HCT116 (cell line): ENCODE data around the gene CADPS2. TPM values are rescaled to one million over a fixed set of nuclear protein-coding genes. Genes with fewer than 3 reads are reported as not detected.

Source experiments
- ATAC-seq: fragments of 200-7000 bp; cut with Tn5 transposase; 2 replicates; pipeline ENCODE4 v1.9.1; 2020; ENCODE audit warnings: mild to moderate bottlenecking, moderate library complexity
- BruUV-seq: library from RNA; stranded (reverse); fragments of 400-500 nt; replicated peaks from 2 replicates; lab custom pipeline; 2021; lab: Mats Ljungman, UMichigan
- CTCF ChIA-PET: fragments of 300-600 bp; sonication (Branson Sonifier 250); formaldehyde crosslinking; loops from one replicate; lab custom pipeline; 2021; ENCODE audit warnings: antibody characterized with exemption; lab: Charles Lee
- POLR2A ChIA-PET: fragments of 300-600, 350-600 bp; sonication (Branson Sonifier 250); formaldehyde crosslinking; loops from one replicate; lab custom pipeline; 2021; ENCODE audit warnings: antibody characterized with exemption; lab: Charles Lee
- RAD21 ChIA-PET, 2 experiments: fragments of 300-600 bp; sonication (Branson Sonifier 250); formaldehyde crosslinking; loops; one replicate each; lab custom pipeline; 2023; ENCODE audit warnings: low total read pairs in 2 of 2; ENCODE audit not compliant: uncharacterized antibody in 2 of 2, unreplicated experiment in 2 of 2, low non-redundant PET in 1 of 2; lab: Charles Lee
- DNase-seq: peaks from one replicate; pipeline ENCODE4 v3.0.0-alpha.2; 2010; ENCODE audit warnings: low read depth, low spot score
- H2AFZ ChIP-seq: fragments of 200-600 bp; shearing (Covaris generic), sonication (generic); 2 replicates; pipeline ENCODE4 v1.6.1; 2017; ENCODE audit warnings: low read depth, mixed run types, mixed read lengths, antibody characterized with exemption, low read length; ENCODE audit not compliant: poor library complexity, severe bottlenecking
- H3K27ac ChIP-seq: 2 replicates; pipeline ENCODE4 v1.5.1; 2012; ENCODE audit warnings: low read depth, low read length
- H3K27me3 ChIP-seq: fragments of 200-600 bp; sonication (generic); 2 replicates; pipeline ENCODE4 v1.6.1; 2016; ENCODE audit warnings: mixed run types, low read length, mixed read lengths; ENCODE audit not compliant: insufficient read depth
- H3K36me3 ChIP-seq, 2 experiments: fragments of 200-500 bp in 1 of 2; fragments of 200-600 bp in 1 of 2; sonication (Bioruptor generic) in 1 of 2; sonication (generic) in 1 of 2; 2 replicates each; pipeline versions ENCODE4 v1.5.1 to v1.6.1; 2014 to 2016; ENCODE audit warnings: low read length in 2 of 2, inconsistent platforms in 1 of 2, mixed read lengths in 1 of 2, mixed run types in 1 of 2; ENCODE audit not compliant: insufficient read depth in 2 of 2, control insufficient read depth in 1 of 2
- H3K4me1 ChIP-seq, 2 experiments: fragments of 200-600 bp in 1 of 2; sonication (generic) in 1 of 2; 2 replicates each; pipeline versions ENCODE4 v1.5.1 to v1.6.1; 2012 to 2017; ENCODE audit warnings: low read length in 2 of 2, inconsistent platforms in 1 of 2, mild to moderate bottlenecking in 1 of 2, mixed read lengths in 1 of 2, mixed run types in 1 of 2, moderate library complexity in 1 of 2; ENCODE audit not compliant: insufficient read depth in 2 of 2, control insufficient read depth in 1 of 2
- H3K4me2 ChIP-seq: fragments of 200-600 bp; sonication (generic); 2 replicates; pipeline ENCODE4 v1.6.1; 2017; ENCODE audit warnings: mixed run types, low read length, mixed read lengths
- H3K4me3 ChIP-seq, 2 experiments: fragments of 200-600 bp in 1 of 2; sonication (generic) in 1 of 2; replicated peaks in 1 of 2; 2 replicates each; pipeline ENCODE4 v1.5.1; 2011 to 2016; ENCODE audit warnings: low read length in 2 of 2, control low read depth in 1 of 2, low read depth in 1 of 2, mild to moderate bottlenecking in 1 of 2, mixed read lengths in 1 of 2, mixed run types in 1 of 2
- H3K79me2 ChIP-seq: fragments of 200-600 bp; sonication (generic); 2 replicates; pipeline ENCODE4 v1.6.1; 2017; ENCODE audit warnings: mild to moderate bottlenecking, mixed run types, low read length, moderate library complexity, mixed read lengths; ENCODE audit not compliant: insufficient read depth
- H3K9ac ChIP-seq: fragments of 200-600 bp; sonication (generic); 2 replicates; pipeline ENCODE4 v1.6.1; 2016; ENCODE audit warnings: low read length, mixed read lengths
- H3K9me2 ChIP-seq: fragments of 200-600 bp; sonication (generic), shearing (Covaris generic); 2 replicates; pipeline ENCODE4 v1.6.1; 2017; ENCODE audit warnings: mixed run types, mild to moderate bottlenecking, moderate library complexity; ENCODE audit not compliant: insufficient read depth
- H3K9me3 ChIP-seq, 2 experiments: fragments of 200-500 bp in 1 of 2; fragments of 200-600 bp in 1 of 2; sonication (Bioruptor generic) in 1 of 2; sonication (generic) in 1 of 2; 2 replicates each; pipeline ENCODE4 v1.6.1; 2014 to 2017; ENCODE audit warnings: low read length in 2 of 2, mixed read lengths in 2 of 2, inconsistent platforms in 1 of 2, low read depth in 1 of 2, mild to moderate bottlenecking in 1 of 2, mixed run types in 1 of 2, moderate library complexity in 1 of 2; ENCODE audit not compliant: control insufficient read depth in 1 of 2, insufficient read depth in 1 of 2
- H4K20me1 ChIP-seq: fragments of 200-600 bp; sonication (generic), shearing (Covaris generic); 2 replicates; pipeline ENCODE4 v1.6.1; 2017; ENCODE audit warnings: mixed run types, mild to moderate bottlenecking, moderate library complexity; ENCODE audit not compliant: insufficient read depth
- ATF3 ChIP-seq: IDR thresholded peaks from 2 replicates; pipeline ENCODE4 v1.6.1; 2012
- CBX3 ChIP-seq: IDR thresholded peaks from 2 replicates; pipeline ENCODE4 v1.6.1; 2012; ENCODE audit warnings: low read depth
- CEBPB ChIP-seq: IDR thresholded peaks from 2 replicates; pipeline ENCODE4 v1.6.1; 2012; ENCODE audit warnings: low read depth
- CTCF ChIP-seq, 3 experiments: fragments of 200-600 bp in 1 of 3; sonication (generic) in 1 of 3; IDR thresholded peaks in 2 of 3; conservative IDR thresholded peaks in 1 of 3; 2 replicates each; pipeline ENCODE4 v1.5.1; 2012 to 2017; ENCODE audit warnings: low read depth in 2 of 3, low read length in 2 of 3, antibody characterized with exemption in 1 of 3, borderline replicate concordance in 1 of 3, control low read depth in 1 of 3, mild to moderate bottlenecking in 1 of 3, mixed read lengths in 1 of 3, mixed run types in 1 of 3, moderate library complexity in 1 of 3; ENCODE audit not compliant: insufficient read depth in 1 of 3
- EGR1 ChIP-seq: IDR thresholded peaks from 2 replicates; pipeline ENCODE4 v1.6.1; 2012; ENCODE audit warnings: low read depth
- ELF1 ChIP-seq: IDR thresholded peaks from 2 replicates; pipeline ENCODE4 v1.6.1; 2012; ENCODE audit warnings: low read depth, borderline replicate concordance
- EZH2 ChIP-seq: fragments of 200-600 bp; sonication (generic); IDR thresholded peaks from 2 replicates; pipeline ENCODE4 v1.6.1; 2017; ENCODE audit warnings: antibody characterized with exemption, mixed run types
- JUND ChIP-seq: IDR thresholded peaks from 2 replicates; pipeline ENCODE4 v1.6.1; 2012
- POLR2A ChIP-seq: IDR thresholded peaks from 2 replicates; pipeline ENCODE4 v1.7.0; 2011; ENCODE audit warnings: borderline replicate concordance; ENCODE audit not compliant: insufficient read depth, insufficient read length; ENCODE audit errors: extremely low read depth
- POLR2AphosphoS5 ChIP-seq: IDR thresholded peaks from 2 replicates; pipeline ENCODE4 v1.6.1; 2011; ENCODE audit warnings: mild to moderate bottlenecking, low read depth, low read length, moderate library complexity
- RAD21 ChIP-seq: IDR thresholded peaks from 2 replicates; pipeline ENCODE4 v1.6.1; 2012; ENCODE audit warnings: low read depth, mild to moderate bottlenecking
- SIN3A ChIP-seq: IDR thresholded peaks from 2 replicates; pipeline ENCODE4 v1.6.1; 2012; ENCODE audit warnings: low read depth
- SRF ChIP-seq: IDR thresholded peaks from 2 replicates; pipeline ENCODE4 v1.6.1; 2012; ENCODE audit warnings: low read depth
- TCF7L2 ChIP-seq: IDR thresholded peaks from 2 replicates; pipeline ENCODE4 v1.7.0; 2011; ENCODE audit warnings: borderline replicate concordance, inconsistent platforms; ENCODE audit not compliant: insufficient read depth, insufficient read length; ENCODE audit errors: extremely low read depth
- YY1 ChIP-seq: IDR thresholded peaks from 2 replicates; pipeline ENCODE4 v1.6.1; 2011; ENCODE audit warnings: low read length, low read depth, moderate library complexity, mild to moderate bottlenecking; ENCODE audit not compliant: insufficient replicate concordance; ENCODE audit errors: extremely low read depth
- ZBTB33 ChIP-seq: IDR thresholded peaks from 2 replicates; pipeline ENCODE4 v1.6.1; 2011; ENCODE audit warnings: mild to moderate bottlenecking, low read length, moderate library complexity; ENCODE audit not compliant: insufficient replicate concordance; ENCODE audit errors: extremely low read depth
- ZFX ChIP-seq: fragments of 450-650 bp; IDR thresholded peaks from 2 replicates; pipeline ENCODE4 v1.6.1; 2017
- ZNF274 ChIP-seq: fragments of 200-500 bp; sonication (Bioruptor generic); IDR thresholded peaks from 2 replicates; pipeline ENCODE4 v1.6.1; 2014; ENCODE audit warnings: mild to moderate bottlenecking, low read depth, low read length, inconsistent platforms
- intact Hi-C: fragments of 100-400 bp; cut with micrococcal nuclease; formaldehyde crosslinking; loops from 2 replicates; pipeline ENCODE4 v1.10.0; 2022
- total RNA-seq: library from RNA; stranded (reverse); gene quantifications from one replicate; pipeline ENCODE4 v1.2.1, GENCODE V29; 2021; ENCODE audit not compliant: unreplicated experiment

CADPS2 gene
- total RNA-seq, 1 experiment from 2014 or later = 7.5 TPM

GRCh38 chr7:122380992-122381391, 505.3 kb downstream of the CADPS2 start:
- Histone ChIP-seq H3K27me3 (no peaks in the 10 kb centered on the region), H3K9me3 (no peaks in the 10 kb centered on the region), H2AFZ (no peak overlapping the region), H3K27ac (no peak overlapping the region), H3K4me1 (no peaks in the 10 kb centered on the region), H4K20me1 (no peaks in the 10 kb centered on the region), H3K79me2 (no peaks in the 10 kb centered on the region), H3K36me3 (no peaks in the 10 kb centered on the region), H3K9me2 (no peaks in the 10 kb centered on the region), H3K9ac (no peak overlapping the region), H3K4me3 (no peak overlapping the region), H3K4me2 (no peak overlapping the region)
- ChIA-PET POLR2A (no interaction called here), RAD21 (no interaction called here), CTCF (no interaction called here)
- intact Hi-C loops = no loop called here
- ATAC-seq = no peak
- no TSS peak for BruUV-seq
- no peak for DNase-seq
- TF ChIP-seq ELF1 (no peak), POLR2AphosphoS5 (no peak), ATF3 (no peak), EGR1 (no peak), POLR2A (no peak)

GRCh38 chr7:122379491-122379890, 506.8 kb downstream of the CADPS2 start:
- H3K4me3 ChIP-seq = no peak overlapping the region
- no peaks in the 10 kb centered on the region for H3K27me3 ChIP-seq
- no peaks in the 10 kb centered on the region for H3K36me3 ChIP-seq
- H3K79me2 ChIP-seq = no peaks in the 10 kb centered on the region
- H3K9me2 ChIP-seq = no peaks in the 10 kb centered on the region
- H3K9ac ChIP-seq = no peak overlapping the region
- no peak for ATAC-seq
- H3K4me2 ChIP-seq = no peak overlapping the region
- no peak for DNase-seq
- no peak overlapping the region for H2AFZ ChIP-seq
- intact Hi-C loops = no loop called here
- BruUV-seq = no TSS peak
- ChIA-PET POLR2A (no interaction called here), RAD21 (no interaction called here), CTCF (no interaction called here)
- no peak overlapping the region for H3K27ac ChIP-seq
- no peaks in the 10 kb centered on the region for H4K20me1 ChIP-seq
- H3K9me3 ChIP-seq = no peaks in the 10 kb centered on the region
- H3K4me1 ChIP-seq = no peaks in the 10 kb centered on the region
- no peak for TF ChIP-seq SIN3A
- TF ChIP-seq ZBTB33 = no peak
- no peak for TF ChIP-seq TCF7L2
- TF ChIP-seq YY1 = no peak
- TF ChIP-seq JUND = no peak
- no peak for TF ChIP-seq EGR1
- no peak for TF ChIP-seq CTCF (IDR thresholded peaks at IDR 0.05 in 2 of 3, conservative IDR thresholded peaks at IDR 0.05 in 1 of 3; ENCODE audit: borderline replicate concordance in 1 of 3, insufficient read depth in 1 of 3, low read depth in 2 of 3, low read length in 2 of 3)
- TF ChIP-seq SRF = no peak
- no peak for TF ChIP-seq CBX3
- no peak for TF ChIP-seq ZNF274
- TF ChIP-seq ZFX = no peak
- no peak for TF ChIP-seq EZH2
- TF ChIP-seq RAD21 = no peak
- no peak for TF ChIP-seq CEBPB
- TF ChIP-seq ATF3 = no peak
